Psoas muscle (tissue), 8 donors: ENCODE results near the gene NME9. TPM values are rescaled to one million over a fixed set of nuclear protein-coding genes. Genes with fewer than 3 reads are reported as not detected.

Source experiments
- ATAC-seq, 4 donors: fragments of 200-7000 bp; cut with Tn5 transposase; one replicate each; pipeline ENCODE4 v1.9.1; 2020; ENCODE audit warnings: moderate library complexity in 3 of 4, mild to moderate bottlenecking in 2 of 4
- DNase-seq, 2 donors: peaks; one replicate each; pipeline ENCODE4 v3.0.0-alpha.2; 2020
- H3K27ac ChIP-seq: fragments of 200-600 bp; one replicate; pipeline ENCODE4 v1.8.0; 2022
- H3K27me3 ChIP-seq, 3 donors: fragments of 200-600 bp in 1 of 3; one replicate each; pipeline versions ENCODE4 v1.6.1 to v1.8.0; 2013 to 2022; ENCODE audit warnings: low read length in 2 of 3, mild to moderate bottlenecking in 2 of 3, moderate library complexity in 1 of 3; ENCODE audit not compliant: insufficient read depth in 3 of 3
- H3K36me3 ChIP-seq, 2 donors: fragments of 200-600 bp in 1 of 2; one replicate each; pipeline versions ENCODE4 v1.6.1 to v1.8.0; 2013 to 2022; ENCODE audit warnings: low read depth in 1 of 2, mild to moderate bottlenecking in 1 of 2, moderate library complexity in 1 of 2; ENCODE audit not compliant: insufficient read depth in 1 of 2
- H3K4me1 ChIP-seq: fragments of 200-600 bp; one replicate; pipeline ENCODE4 v1.8.0; 2022
- H3K4me3 ChIP-seq: fragments of 200-600 bp; one replicate; pipeline ENCODE4 v1.8.0; 2022; ENCODE audit warnings: mild to moderate bottlenecking
- H3K9me3 ChIP-seq: fragments of 200-600 bp; one replicate; pipeline ENCODE4 v1.8.0; 2022
- WGBS, 3 donors: extraction: QIAGEN DNeasy Blood & Tissue Kit; methylation state at CpG; one replicate each; pipeline versions ENCODE4 v1.1.6 to v1.1.7; 2013; 5-methylcytosine and 5-hydroxymethylcytosine counted together
- intact Hi-C, 2 donors: fragments of 100-400 bp; cut with DNase I; formaldehyde crosslinking; loops; one replicate each; pipeline versions ENCODE4 v1.11.0 to v1.14.2; 2022
- polyA plus RNA-seq, 3 donors: library from polyadenylated mRNA; stranded (reverse); fragments of 200-250 nt; gene quantifications; one replicate each; pipeline ENCODE4 v1.2.3, GENCODE V29; 2013
- total RNA-seq, 4 donors: library from RNA; stranded (reverse); fragmentation: NEBNext Ultra II Directional in 2 of 4; extraction: Animal tissue kit (Norgen Biotek cat#: 25700) in 2 of 4; gene quantifications; one replicate each; pipeline versions ENCODE4 v1.2.1 to v1.2.4, GENCODE V29; 2021 to 2023
- TF ChIP-seq, protein P1 (sequence below): fragments of 200-600 bp; IDR thresholded peaks from one replicate; pipeline ENCODE4 v1.8.0; 2022; ENCODE audit warnings: antibody characterized with exemption
- donor health status: healthy with polysubstance abuse.
- donor health status: DM: no; HTN: no; CAD: no; lungs with moderate emphysema.
- donor health status: Bipolar disorder and iron deficiency.
- donor health status: healthy.
- donor health status: DM: yes; HTN: yes; CAD: no.
- donor health status: DM: no; HTN: no; CAD: no.
- donor health status: DM: no; HTN: no; CAD: no.
- donor health status: DM: yes; HTN: yes; CAD: no.

NME9 gene
- total and polyA plus RNA-seq, 7 donors: 0.04 to 3.1 (median 1.4) TPM

DNA sequence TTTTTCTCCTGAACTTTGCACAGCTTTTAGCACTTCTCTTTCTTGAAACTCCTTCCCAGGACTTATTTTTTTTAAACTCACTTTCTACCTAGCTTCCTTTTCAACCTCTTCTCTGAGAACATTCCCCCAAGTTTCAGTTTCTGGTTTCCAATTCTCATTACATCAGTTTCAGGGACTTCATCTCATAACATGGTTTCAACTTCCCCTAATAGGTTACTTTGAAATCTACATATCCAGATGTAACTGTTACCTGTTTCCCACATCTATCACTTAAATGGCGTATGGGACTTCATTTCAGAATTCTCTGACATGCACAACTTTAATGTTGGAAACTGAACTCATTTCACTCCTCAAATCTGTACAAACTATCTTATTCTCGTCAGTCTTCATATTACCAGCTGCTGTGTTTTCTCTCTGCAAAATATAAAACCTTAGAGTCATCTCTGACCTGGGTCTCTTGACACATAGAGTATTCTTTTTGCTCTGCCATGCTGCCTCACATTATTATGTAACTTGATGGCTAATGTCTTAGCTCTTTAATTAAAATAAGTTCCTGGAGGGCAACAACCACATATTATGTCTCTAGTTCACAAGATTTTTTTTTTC is 58.4 kb downstream of the NME9 start:
- Histone ChIP-seq H3K27ac (no peak overlapping the region), H3K36me3 (peaks cover 14 to 99% of the 10 kb centered on the region in 2 donors), H3K9me3 (no peaks in the 10 kb centered on the region), H3K27me3 (no peaks in the 10 kb centered on the region), H3K4me1 (no peaks in the 10 kb centered on the region), H3K4me3 (no peak overlapping the region)
- ATAC-seq: no peak
- intact Hi-C loops: no loop called here
- 95 to 98% (median 98%) methylated on average over 2 of the region's 2 CpGs for WGBS, 3 donors
- DNase-seq: no peak
- TF ChIP-seq, protein P1, sequence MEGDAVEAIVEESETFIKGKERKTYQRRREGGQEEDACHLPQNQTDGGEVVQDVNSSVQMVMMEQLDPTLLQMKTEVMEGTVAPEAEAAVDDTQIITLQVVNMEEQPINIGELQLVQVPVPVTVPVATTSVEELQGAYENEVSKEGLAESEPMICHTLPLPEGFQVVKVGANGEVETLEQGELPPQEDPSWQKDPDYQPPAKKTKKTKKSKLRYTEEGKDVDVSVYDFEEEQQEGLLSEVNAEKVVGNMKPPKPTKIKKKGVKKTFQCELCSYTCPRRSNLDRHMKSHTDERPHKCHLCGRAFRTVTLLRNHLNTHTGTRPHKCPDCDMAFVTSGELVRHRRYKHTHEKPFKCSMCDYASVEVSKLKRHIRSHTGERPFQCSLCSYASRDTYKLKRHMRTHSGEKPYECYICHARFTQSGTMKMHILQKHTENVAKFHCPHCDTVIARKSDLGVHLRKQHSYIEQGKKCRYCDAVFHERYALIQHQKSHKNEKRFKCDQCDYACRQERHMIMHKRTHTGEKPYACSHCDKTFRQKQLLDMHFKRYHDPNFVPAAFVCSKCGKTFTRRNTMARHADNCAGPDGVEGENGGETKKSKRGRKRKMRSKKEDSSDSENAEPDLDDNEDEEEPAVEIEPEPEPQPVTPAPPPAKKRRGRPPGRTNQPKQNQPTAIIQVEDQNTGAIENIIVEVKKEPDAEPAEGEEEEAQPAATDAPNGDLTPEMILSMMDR: no peak

DNA sequence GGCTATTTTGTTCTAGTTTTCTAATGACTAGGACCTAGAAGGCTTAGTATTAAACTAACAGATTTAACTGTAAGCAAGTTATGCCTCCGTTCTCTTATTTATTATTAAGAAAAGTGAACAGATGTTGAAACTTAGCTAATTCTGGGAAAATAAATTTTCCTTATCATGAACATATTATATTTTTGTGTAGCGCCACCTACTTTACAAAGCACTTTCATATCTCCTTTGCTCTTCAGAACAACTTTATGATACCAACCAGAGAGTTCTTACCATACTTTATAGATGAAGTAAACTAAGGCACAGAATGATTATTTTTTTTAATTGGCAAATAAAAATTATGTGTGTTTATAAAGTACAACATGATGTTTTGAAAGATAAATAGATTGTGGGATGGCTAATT is 59.4 kb downstream of the NME9 start:
- no peak for ATAC-seq
- Histone ChIP-seq H3K36me3 (peaks cover 17 to 99% of the 10 kb centered on the region in 2 donors), H3K27me3 (no peaks in the 10 kb centered on the region), H3K4me3 (no peak overlapping the region), H3K4me1 (no peaks in the 10 kb centered on the region), H3K27ac (no peak overlapping the region), H3K9me3 (no peaks in the 10 kb centered on the region)
- TF ChIP-seq, protein P1: no peak
- intact Hi-C loops: no loop called here
- no peak for DNase-seq
- 87 to 97% (median 88%) methylated on average over 2 of the region's 2 CpGs for WGBS, 3 donors

DNA sequence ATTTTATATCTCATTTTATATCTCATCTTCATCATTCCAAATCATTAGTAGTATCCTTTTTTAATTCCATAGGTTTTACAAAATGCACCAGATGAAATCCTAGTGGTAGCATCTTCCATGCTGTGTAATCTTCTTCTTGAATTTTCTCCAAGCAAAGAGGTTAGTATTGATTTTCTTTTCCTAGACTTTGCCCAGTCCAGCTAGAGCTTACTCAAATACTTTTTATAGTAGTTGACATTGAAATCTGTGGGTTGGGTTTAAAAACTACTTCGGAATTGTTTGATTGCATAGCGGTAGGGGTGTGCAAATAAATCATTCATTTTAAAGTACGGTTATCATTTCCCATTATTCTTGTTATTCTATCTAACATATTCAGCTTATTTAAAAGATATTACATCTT is 62.6 kb downstream of the NME9 start:
- DNase-seq (no peak), ATAC-seq (no peak)
- Histone ChIP-seq H3K27me3 (no peaks in the 10 kb centered on the region), H3K4me3 (no peak overlapping the region), H3K4me1 (no peaks in the 10 kb centered on the region), H3K27ac (no peak overlapping the region), H3K36me3 (peaks cover 10 to 88% of the 10 kb centered on the region in 2 donors), H3K9me3 (no peaks in the 10 kb centered on the region)
- TF ChIP-seq, protein P1: no peak
- intact Hi-C loops: no loop called here
- WGBS, 3 donors: 97 to 99% (median 98%) methylated on average over 3 of the region's 3 CpGs

DNA sequence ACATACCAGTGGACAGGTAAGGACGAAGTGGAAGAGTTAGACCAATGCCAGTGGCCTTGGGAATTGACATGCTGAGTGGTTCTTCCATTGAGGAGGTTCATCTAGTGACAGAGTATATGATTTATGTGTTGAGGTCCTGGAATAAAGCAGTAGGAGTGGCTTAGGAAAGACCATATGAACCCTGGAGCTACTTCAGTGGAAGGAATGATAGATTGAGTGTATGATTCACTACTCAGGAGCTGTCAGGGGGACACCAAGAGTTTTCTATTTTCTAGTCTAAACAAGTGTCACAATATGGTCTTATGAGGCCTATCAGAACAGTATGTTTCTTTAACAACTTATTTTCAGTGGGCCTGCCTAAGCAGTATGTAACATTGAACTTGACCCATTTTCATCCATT is 63.9 kb downstream of the NME9 start:
- Histone ChIP-seq H3K4me1 (no peaks in the 10 kb centered on the region), H3K4me3 (no peak overlapping the region), H3K27ac (no peak overlapping the region), H3K27me3 (no peaks in the 10 kb centered on the region), H3K9me3 (no peaks in the 10 kb centered on the region), H3K36me3 (peaks cover 7 to 74% of the 10 kb centered on the region in 2 donors)
- no peak for DNase-seq
- TF ChIP-seq, protein P1: no peak
- intact Hi-C loops: no loop called here
- peak in 1 of 4 donors; percentile 34 for ATAC-seq
- WGBS, 3 donors: 92 to 100% (median 93%) methylated on average over 1 of the region's 1 CpG

DNA sequence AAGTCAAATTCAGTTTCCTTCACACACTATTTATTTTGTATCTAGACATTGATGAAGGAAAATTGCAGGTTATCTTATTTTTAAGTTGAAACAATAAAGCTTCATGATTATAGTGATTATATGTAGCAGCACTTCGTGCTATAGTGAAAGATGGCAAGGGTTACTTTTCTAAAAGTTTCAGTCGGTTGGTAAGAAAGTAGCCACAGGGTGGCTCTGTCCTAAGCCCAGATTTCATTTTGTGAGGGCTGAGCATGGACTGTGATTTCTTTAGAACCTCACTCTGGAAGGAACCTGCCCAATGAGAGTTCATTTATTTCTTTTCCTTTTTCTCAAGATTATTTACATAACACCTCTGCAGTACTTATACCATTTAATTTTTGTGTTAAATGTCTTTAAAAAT is 66.5 kb downstream of the NME9 start:
- 41 to 59% (median 42%) methylated on average over 2 of the region's 2 CpGs for WGBS, 3 donors
- DNase-seq (no peak), ATAC-seq (peak in 3 of 4 donors; percentile 44 to 74 (median 51))
- Histone ChIP-seq H3K27me3 (no peaks in the 10 kb centered on the region), H3K36me3 (peaks cover 13 to 70% of the 10 kb centered on the region in 2 donors), H3K27ac (no peak overlapping the region), H3K4me1 (no peaks in the 10 kb centered on the region), H3K9me3 (no peaks in the 10 kb centered on the region), H3K4me3 (no peak overlapping the region)
- intact Hi-C loops: loop anchor here in 1 of 2 donors (2.0 kb wide), 1 partner anchor 66 kb away; the partner anchor contains the start of gene NME9
- TF ChIP-seq, protein P1: peak; percentile 13
